ENCODE results near the gene MRPL37.
"Not testable (repeated sequence)": the region's sequence is repeated elsewhere in the genome, so short reads cannot be mapped to it uniquely, and the experiment has no call there.

MRPL37 gene

GRCh38 chr1:54220004-54220811 lies 20.2 kb downstream of the MRPL37 start:
- no peak for DNase-seq (ENCODE audit: low read depth in 2 of 2)

- DNase-seq (ENCODE audit: low read depth in 2 of 2) = no peak
These were observed 21.3 kb downstream of the MRPL37 start for GRCh38 chr1:54221113-54221834.

GRCh38 chr1:54221867-54222484 lies 22.0 kb downstream of the MRPL37 start:
- no peak for DNase-seq (ENCODE audit: low read depth in 2 of 2)

- no peak for DNase-seq (ENCODE audit: low read depth in 2 of 2)
These were observed 22.7 kb downstream of the MRPL37 start for GRCh38 chr1:54222711-54223110.

- no peak for DNase-seq (ENCODE audit: low read depth in 2 of 2)
These were observed 23.7 kb downstream of the MRPL37 start for GRCh38 chr1:54223441-54224202.

- DNase-seq (ENCODE audit: low read depth in 2 of 2) = no peak
These were observed 24.3 kb downstream of the MRPL37 start for GRCh38 chr1:54224233-54224632.

GRCh38 chr1:54225378-54225777 lies 25.4 kb downstream of the MRPL37 start:
- no peak for DNase-seq (ENCODE audit: low read depth in 2 of 2)

- no peak for DNase-seq (ENCODE audit: low read depth in 2 of 2)
These were observed 26.1 kb downstream of the MRPL37 start for GRCh38 chr1:54225986-54226559.

- DNase-seq (ENCODE audit: low read depth in 2 of 2) = no peak
These were observed 27.2 kb downstream of the MRPL37 start for GRCh38 chr1:54227091-54227602.

GRCh38 chr1:54227891-54228310 lies 27.9 kb downstream of the MRPL37 start:
- DNase-seq (ENCODE audit: low read depth in 2 of 2) = no peak

GRCh38 chr1:54228638-54229079 lies 28.7 kb downstream of the MRPL37 start:
- no peak for DNase-seq (ENCODE audit: low read depth in 2 of 2)

GRCh38 chr1:54229281-54229891 lies 29.4 kb downstream of the MRPL37 start:
- DNase-seq (ENCODE audit: low read depth in 2 of 2) = no peak

GRCh38 chr1:54230507-54231339 lies 30.8 kb downstream of the MRPL37 start:
- DNase-seq (ENCODE audit: low read depth in 2 of 2) = no peak

GRCh38 chr1:54233196-54233595 lies 33.2 kb downstream of the MRPL37 start:
- DNase-seq (ENCODE audit: low read depth in 2 of 2) = not testable (repeated sequence)

- DNase-seq (ENCODE audit: low read depth in 2 of 2) = no peak
These were observed 34.3 kb downstream of the MRPL37 start for GRCh38 chr1:54234284-54234683.

GRCh38 chr1:54237586-54237985 lies 37.6 kb downstream of the MRPL37 start:
- no peak for DNase-seq (ENCODE audit: low read depth in 2 of 2)

- no peak for DNase-seq (ENCODE audit: low read depth in 2 of 2)
These were observed 38.5 kb downstream of the MRPL37 start for GRCh38 chr1:54238353-54239034.

GRCh38 chr1:54239035-54239383 lies 39.0 kb downstream of the MRPL37 start:
- no peak for DNase-seq (ENCODE audit: low read depth in 2 of 2)

GRCh38 chr1:54239631-54240031 lies 39.7 kb downstream of the MRPL37 start:
- DNase-seq (ENCODE audit: low read depth in 2 of 2) = no peak
